Epithelial cell of proximal tubule (primary cell): ENCODE data around the gene RO60. TPM values are rescaled to one million over a fixed set of nuclear protein-coding genes. Genes with fewer than 3 reads are reported as not detected.
"Not testable (repeated sequence)": the region's sequence is repeated elsewhere in the genome, so short reads cannot be mapped to it uniquely, and the experiment has no call there.

ENCODE experiments used
- DNase-seq: peaks from one replicate; pipeline ENCODE4 v3.0.0-alpha.2; 2011; ENCODE audit warnings: low read depth
- H3K4me3 ChIP-seq: 2 replicates; pipeline ENCODE4 v1.5.1; 2011; ENCODE audit warnings: low read depth, mild to moderate bottlenecking, low read length
- total RNA-seq: library from RNA; depleted of rRNA; stranded (reverse); fragments of >200 nt; gene quantifications from 2 replicates; pipeline ENCODE4 v1.2.3, GENCODE V29; 2015
- TF ChIP-seq, protein P1 (sequence below): conservative IDR thresholded peaks from 2 replicates; pipeline ENCODE4 v1.5.1; 2012; ENCODE audit warnings: low read depth, mild to moderate bottlenecking, low read length

RO60 gene
- total RNA-seq, 1 donor from 2014 or later, result 62.0 TPM

DNA sequence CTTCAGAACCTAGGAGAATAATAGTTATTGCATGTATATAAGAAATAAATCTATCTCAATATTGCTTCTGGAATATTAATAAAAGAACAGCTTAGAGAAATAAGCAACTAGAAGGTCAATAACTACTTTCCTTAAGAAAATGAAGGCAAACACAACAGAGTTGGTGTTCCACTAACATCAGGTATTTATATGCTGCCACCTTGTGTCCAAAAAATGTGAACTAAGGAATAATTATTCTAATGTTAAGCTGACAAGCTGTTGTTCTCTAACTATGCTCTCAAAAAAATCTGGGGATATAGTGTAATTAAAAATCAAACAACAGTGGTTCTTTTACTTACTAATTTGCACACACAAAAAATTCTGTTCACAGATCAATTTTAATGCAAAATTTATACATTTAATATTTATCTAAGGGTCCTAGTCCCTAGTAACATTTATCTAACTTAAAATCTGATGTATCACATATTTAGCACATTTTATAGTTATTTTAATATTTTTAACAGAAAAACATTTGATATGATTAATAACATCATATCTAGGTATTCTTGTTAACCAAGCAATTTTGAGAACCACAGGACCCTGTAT is 39.9 kb upstream of the RO60 start:
- H3K4me3 ChIP-seq, result no peak overlapping the region
- TF ChIP-seq, protein P1, sequence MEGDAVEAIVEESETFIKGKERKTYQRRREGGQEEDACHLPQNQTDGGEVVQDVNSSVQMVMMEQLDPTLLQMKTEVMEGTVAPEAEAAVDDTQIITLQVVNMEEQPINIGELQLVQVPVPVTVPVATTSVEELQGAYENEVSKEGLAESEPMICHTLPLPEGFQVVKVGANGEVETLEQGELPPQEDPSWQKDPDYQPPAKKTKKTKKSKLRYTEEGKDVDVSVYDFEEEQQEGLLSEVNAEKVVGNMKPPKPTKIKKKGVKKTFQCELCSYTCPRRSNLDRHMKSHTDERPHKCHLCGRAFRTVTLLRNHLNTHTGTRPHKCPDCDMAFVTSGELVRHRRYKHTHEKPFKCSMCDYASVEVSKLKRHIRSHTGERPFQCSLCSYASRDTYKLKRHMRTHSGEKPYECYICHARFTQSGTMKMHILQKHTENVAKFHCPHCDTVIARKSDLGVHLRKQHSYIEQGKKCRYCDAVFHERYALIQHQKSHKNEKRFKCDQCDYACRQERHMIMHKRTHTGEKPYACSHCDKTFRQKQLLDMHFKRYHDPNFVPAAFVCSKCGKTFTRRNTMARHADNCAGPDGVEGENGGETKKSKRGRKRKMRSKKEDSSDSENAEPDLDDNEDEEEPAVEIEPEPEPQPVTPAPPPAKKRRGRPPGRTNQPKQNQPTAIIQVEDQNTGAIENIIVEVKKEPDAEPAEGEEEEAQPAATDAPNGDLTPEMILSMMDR, result peak; percentile 54
- DNase-seq, result peak; percentile 30

DNA sequence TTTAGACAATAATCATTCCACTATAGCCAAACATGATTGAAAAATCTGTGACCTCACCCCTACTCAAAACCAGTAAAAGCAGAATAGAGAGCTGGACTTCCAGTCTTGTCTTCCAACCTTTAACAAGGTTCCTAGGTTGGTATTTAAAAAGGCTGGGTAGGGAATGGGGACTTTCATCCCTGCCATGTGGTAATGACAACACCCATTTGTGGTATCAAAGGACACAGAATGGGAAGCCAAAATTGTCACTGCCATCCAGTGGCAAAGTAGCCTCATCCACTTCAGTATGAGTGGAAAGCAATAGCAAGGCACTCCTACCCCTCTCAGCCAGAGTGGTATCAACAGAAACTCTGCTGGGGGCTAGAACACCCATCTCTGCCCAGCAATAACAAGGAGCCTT is 34.2 kb upstream of the RO60 start:
- no peak for DNase-seq
- TF ChIP-seq, protein P1, result no peak

DNA sequence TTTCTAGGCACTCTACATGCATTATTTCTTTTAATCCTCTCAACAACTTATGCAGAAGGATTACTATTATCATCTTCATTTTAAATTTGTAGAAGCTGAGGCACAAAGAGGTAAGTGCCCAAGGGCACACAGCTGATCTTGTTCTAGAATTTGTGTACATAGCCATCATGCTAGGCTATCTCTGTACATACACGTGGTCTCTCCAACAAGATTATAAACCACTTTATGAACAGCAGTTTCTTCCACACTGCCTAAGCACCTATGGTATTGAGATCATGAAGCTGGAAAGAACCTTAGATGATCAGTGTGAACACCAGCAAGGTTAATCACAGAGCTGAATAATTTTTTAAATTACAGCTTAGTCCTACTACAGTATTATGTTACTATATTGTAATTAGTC is 29.1 kb upstream of the RO60 start:
- H3K4me3 ChIP-seq, result no peak overlapping the region
- DNase-seq, result no peak
- TF ChIP-seq, protein P1, result no peak

More for the DNA sequence above, 34.2 kb upstream of the RO60 start:
- no peak overlapping the region for H3K4me3 ChIP-seq

DNA sequence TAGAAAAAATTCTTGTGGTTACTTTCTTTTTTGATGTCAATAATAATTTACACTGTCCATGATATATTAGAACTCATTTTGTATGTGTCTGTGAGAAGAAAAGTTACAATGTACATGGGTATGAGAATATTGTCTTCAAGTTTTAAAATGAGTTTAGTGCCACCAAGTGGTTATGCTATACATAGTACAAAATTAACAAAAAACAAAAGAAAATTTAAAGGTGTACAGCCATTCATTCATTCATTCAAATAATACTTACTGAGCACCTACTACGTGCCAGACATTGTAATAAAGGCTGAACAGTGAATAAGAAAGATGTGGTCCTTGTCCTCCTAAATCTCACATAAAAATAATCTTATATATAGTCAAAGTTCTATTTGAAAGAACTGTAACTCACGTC is 28.0 kb upstream of the RO60 start:
- TF ChIP-seq, protein P1, result no peak
- DNase-seq, result no peak
- no peak overlapping the region for H3K4me3 ChIP-seq

DNA sequence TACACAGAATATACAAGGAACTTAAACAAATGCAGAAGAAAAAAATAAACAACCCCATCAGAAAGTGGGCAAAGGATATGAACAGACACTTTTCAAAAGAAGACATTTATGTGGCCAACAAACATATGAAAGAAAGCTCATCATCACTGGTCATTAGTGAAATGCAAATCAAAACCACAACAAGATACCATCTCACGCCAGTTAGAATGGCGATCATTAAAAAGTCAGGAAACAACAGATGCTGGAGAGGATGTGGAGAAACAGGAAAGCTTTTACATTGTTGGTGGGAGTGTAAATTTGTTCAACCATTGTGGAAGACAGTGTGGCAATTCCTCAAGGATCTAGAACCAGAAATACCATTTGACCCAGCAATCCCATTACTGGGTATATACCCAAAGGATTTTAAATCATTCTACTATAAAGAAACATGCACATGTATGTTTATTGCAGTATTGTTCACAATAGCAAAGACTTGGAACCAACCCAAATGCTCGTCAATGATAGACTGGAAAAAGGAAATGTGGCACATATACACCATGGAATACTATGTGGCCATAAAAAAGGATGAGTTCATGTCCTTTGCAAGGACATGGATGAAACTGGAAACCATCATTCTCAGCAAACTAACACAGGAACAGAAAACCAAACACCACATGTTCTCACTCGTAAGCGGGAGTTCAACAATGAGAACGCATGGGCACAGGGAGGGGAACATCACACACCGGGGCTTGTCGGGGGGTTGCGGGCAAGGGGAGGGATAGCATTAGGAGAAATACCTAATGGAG is 26.6 kb upstream of the RO60 start:
- not testable (repeated sequence) for DNase-seq

DNA sequence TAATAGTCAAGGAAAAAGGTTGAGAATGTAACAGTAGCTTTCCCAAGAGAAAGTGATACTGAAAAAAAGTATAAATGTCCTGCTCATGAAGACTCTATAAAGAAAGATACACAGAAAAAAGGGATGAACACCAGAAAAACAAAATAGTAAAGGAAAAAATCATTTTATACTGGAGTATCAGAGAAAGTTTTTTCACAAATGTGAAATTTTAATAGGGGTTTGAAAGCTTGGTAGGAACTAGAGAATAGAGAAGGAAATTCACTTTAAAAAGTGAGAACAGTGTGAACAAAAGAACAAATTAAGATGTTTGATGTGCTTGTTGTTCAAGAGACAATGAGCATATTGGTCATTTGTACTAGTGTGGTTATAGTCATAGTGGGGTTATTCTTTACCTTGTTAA is 25.8 kb upstream of the RO60 start:
- no peak for DNase-seq
- H3K4me3 ChIP-seq, result no peak overlapping the region
- TF ChIP-seq, protein P1, result no peak

More for the DNA sequence above, 26.6 kb upstream of the RO60 start:
- not testable (repeated sequence) for H3K4me3 ChIP-seq

DNA sequence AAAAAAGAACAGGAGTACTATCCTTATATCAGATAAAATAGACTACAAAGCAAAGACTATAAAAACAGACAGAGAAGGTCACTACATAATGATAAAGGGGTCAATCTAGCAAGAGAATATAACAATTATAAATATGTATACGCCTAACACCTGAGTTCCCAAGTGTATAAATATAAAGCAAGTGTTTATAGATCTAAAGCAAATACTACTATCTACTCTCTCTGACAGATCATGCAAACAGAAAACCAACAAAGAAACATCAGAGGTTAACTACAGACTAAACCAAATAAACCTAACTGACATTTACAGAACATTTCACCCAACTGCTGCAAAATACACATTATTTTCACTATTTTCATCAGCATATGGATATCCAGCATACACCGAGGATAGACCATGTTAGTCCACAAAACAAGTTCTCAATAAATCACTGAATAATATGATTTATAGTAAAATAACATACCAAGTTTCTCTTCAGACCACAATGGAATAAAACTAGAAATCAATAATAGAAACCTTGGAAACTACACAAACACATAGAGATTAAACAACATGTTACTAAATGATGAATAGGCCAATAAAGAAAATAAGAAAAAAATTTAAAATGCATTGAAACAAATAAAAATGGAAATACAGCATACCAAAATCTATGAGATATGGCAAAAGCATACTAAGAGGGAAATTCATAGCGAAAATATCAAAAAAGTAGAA is 22.9 kb upstream of the RO60 start:
- DNase-seq, result no peak
- TF ChIP-seq, protein P1, result no peak
- H3K4me3 ChIP-seq, result no peak overlapping the region
